ENCODE data around the gene RFFL.

Gene RFFL

GRCh38 chr17:35011671-35012216 is 51.8 kb downstream of the RFFL start:
- H3K4me1 ChIP-seq (ENCODE audit: control insufficient read depth, low read length): no peaks in the 10 kb centered on the region
- no peaks in the 10 kb centered on the region for H3K79me2 ChIP-seq (ENCODE audit: control insufficient read depth, low read length)
- no peaks in the 10 kb centered on the region; the same call in 1 of the 2 replicates for H4K20me1 ChIP-seq (ENCODE audit: control insufficient read depth, insufficient read depth, low read depth, low read length)
- no peaks in the 10 kb centered on the region for H3K27me3 ChIP-seq (ENCODE audit: control insufficient read depth, low read length)
- no peaks in the 10 kb centered on the region for H3K9me3 ChIP-seq (ENCODE audit: control insufficient read depth, insufficient read depth, low read length)
- H3K27ac ChIP-seq (ENCODE audit: low read depth, low read length): no peak overlapping the region
- TF ChIP-seq EZH2phosphoT487 (IDR thresholded peaks at IDR 0.05; ENCODE audit: borderline replicate concordance, low read length): no peak
- TF ChIP-seq, protein P1, sequence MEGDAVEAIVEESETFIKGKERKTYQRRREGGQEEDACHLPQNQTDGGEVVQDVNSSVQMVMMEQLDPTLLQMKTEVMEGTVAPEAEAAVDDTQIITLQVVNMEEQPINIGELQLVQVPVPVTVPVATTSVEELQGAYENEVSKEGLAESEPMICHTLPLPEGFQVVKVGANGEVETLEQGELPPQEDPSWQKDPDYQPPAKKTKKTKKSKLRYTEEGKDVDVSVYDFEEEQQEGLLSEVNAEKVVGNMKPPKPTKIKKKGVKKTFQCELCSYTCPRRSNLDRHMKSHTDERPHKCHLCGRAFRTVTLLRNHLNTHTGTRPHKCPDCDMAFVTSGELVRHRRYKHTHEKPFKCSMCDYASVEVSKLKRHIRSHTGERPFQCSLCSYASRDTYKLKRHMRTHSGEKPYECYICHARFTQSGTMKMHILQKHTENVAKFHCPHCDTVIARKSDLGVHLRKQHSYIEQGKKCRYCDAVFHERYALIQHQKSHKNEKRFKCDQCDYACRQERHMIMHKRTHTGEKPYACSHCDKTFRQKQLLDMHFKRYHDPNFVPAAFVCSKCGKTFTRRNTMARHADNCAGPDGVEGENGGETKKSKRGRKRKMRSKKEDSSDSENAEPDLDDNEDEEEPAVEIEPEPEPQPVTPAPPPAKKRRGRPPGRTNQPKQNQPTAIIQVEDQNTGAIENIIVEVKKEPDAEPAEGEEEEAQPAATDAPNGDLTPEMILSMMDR (IDR thresholded peaks at IDR 0.05; ENCODE audit: low read depth, low read length, poor library complexity, severe bottlenecking): no peak
- H3K4me3 ChIP-seq (ENCODE audit: low read length): no peak overlapping the region
- H3F3A ChIP-seq (ENCODE audit: control insufficient read depth, insufficient read depth): no peaks in the 10 kb centered on the region
- no peak overlapping the region for H3K4me2 ChIP-seq (ENCODE audit: low read length)
- peaks cover 7% of the 10 kb centered on the region; the same call in 1 of the 2 replicates for H3K36me3 ChIP-seq (ENCODE audit: control insufficient read depth, low read length)
- no peaks in the 10 kb centered on the region for H3K9me2 ChIP-seq (replicated peaks; ENCODE audit: control insufficient read depth, low read length)

DNA sequence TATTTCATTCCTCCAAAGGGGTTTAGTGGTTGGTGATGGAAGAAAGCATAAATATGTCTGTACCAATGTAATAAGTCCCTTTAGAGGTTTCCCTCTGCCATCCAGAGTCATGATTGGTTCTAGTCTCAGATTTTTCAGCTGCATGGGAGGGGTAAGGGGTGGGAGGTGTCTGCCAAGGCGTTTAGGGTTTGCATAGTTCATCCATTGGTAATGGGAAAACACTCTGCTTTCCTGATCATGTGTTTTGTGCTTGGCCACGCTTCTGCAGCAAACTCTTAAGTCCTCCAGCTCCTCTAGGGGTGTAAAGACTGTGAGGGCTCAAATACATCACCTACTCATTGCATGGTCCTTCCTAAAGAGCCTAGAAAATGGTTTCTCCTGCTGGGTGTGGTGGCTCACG is 53.4 kb downstream of the RFFL start:
- Histone ChIP-seq H3K9me3 (ENCODE audit: control insufficient read depth, insufficient read depth, low read length) (no peaks in the 10 kb centered on the region), H3K9me2 (replicated peaks; ENCODE audit: control insufficient read depth, low read length) (no peaks in the 10 kb centered on the region), H4K20me1 (ENCODE audit: control insufficient read depth, insufficient read depth, low read depth, low read length) (no peaks in the 10 kb centered on the region; the same call in 1 of the 2 replicates), H3K4me1 (ENCODE audit: control insufficient read depth, low read length) (no peaks in the 10 kb centered on the region), H3K27ac (ENCODE audit: low read depth, low read length) (no peak overlapping the region), H3K79me2 (ENCODE audit: control insufficient read depth, low read length) (no peaks in the 10 kb centered on the region), H3K36me3 (ENCODE audit: control insufficient read depth, low read length) (peaks cover 16% of the 10 kb centered on the region), H3K4me2 (ENCODE audit: low read length) (no peak overlapping the region), H3F3A (ENCODE audit: control insufficient read depth, insufficient read depth) (no peaks in the 10 kb centered on the region), H3K4me3 (ENCODE audit: low read length) (no peak overlapping the region), H3K27me3 (ENCODE audit: control insufficient read depth, low read length) (no peaks in the 10 kb centered on the region)
- no peak for TF ChIP-seq EZH2phosphoT487 (IDR thresholded peaks at IDR 0.05; ENCODE audit: borderline replicate concordance, low read length)
- TF ChIP-seq, protein P1 (IDR thresholded peaks at IDR 0.05; ENCODE audit: low read depth, low read length, poor library complexity, severe bottlenecking): no peak

- Histone ChIP-seq H3K4me3 (ENCODE audit: low read length) (no peak overlapping the region), H4K20me1 (ENCODE audit: control insufficient read depth, insufficient read depth, low read depth, low read length) (no peaks in the 10 kb centered on the region; the same call in 1 of the 2 replicates), H3K27me3 (ENCODE audit: control insufficient read depth, low read length) (no peaks in the 10 kb centered on the region), H3K79me2 (ENCODE audit: control insufficient read depth, low read length) (no peaks in the 10 kb centered on the region), H3F3A (ENCODE audit: control insufficient read depth, insufficient read depth) (no peaks in the 10 kb centered on the region), H3K9me2 (replicated peaks; ENCODE audit: control insufficient read depth, low read length) (no peaks in the 10 kb centered on the region), H3K27ac (ENCODE audit: low read depth, low read length) (no peak overlapping the region), H3K9me3 (ENCODE audit: control insufficient read depth, insufficient read depth, low read length) (no peaks in the 10 kb centered on the region), H3K4me2 (ENCODE audit: low read length) (no peak overlapping the region), H3K4me1 (ENCODE audit: control insufficient read depth, low read length) (no peaks in the 10 kb centered on the region), H3K36me3 (ENCODE audit: control insufficient read depth, low read length) (peaks cover 39% of the 10 kb centered on the region)
- TF ChIP-seq, protein P1 (IDR thresholded peaks at IDR 0.05; ENCODE audit: low read depth, low read length, poor library complexity, severe bottlenecking): no peak
- no peak for TF ChIP-seq EZH2phosphoT487 (IDR thresholded peaks at IDR 0.05; ENCODE audit: borderline replicate concordance, low read length)
Observed at GRCh38 chr17:35006961-35007360, 56.5 kb downstream of the RFFL start.
